Brain pericyte (primary cell): ENCODE measurements around the gene FMNL3.
A peak's percentile ranks its signal among the peaks of the same experiment; 100 is the strongest.
"Not testable (repeated sequence)": the region's sequence is repeated elsewhere in the genome, so short reads cannot be mapped to it uniquely, and the experiment has no call there.

Experiments used
- DNase-seq: peaks from one replicate; pipeline ENCODE4 v3.0.0-alpha.2; 2012; ENCODE audit warnings: low read depth, low spot score

Gene FMNL3

DNA sequence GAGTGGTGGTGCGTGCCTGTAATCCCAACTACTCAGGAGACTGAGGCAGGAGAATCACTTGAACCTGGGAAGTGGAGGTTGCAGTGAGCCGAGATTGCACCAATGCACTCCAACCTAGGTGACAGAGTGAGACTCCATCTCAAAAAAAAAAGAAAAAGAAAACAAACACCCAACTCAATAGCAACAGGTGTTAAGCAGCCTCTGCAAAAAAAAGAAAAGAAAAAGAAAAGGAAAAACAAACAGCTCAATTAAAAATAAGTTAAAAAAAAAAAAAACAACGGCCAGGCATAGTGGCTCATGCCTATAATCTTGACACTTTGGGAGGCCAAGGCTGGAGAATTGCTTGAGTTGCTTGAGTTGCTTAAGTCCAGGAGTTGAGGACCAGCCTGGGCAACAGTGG is 10.6 kb upstream of the FMNL3 start:
- DNase-seq = not testable (repeated sequence)

DNA sequence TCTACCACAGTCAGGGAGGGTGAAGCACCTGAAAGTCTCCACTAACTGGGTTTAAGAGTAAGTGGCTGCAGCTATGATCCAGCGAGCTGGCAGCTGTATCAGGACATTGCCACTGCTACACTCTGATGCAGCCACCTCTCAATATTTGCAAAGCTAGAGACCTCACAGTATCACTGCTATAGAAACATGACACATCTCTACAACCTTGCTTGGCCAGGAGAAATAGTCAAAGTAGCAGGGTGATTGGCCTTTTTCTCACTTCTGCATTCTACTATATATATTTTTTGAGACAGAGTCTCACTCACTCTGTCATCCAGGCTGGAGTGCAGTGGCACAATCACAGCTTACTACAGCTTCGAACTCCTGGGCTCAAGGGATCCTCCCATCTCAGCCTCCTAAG is 9.3 kb upstream of the FMNL3 start:
- DNase-seq = no peak

DNA sequence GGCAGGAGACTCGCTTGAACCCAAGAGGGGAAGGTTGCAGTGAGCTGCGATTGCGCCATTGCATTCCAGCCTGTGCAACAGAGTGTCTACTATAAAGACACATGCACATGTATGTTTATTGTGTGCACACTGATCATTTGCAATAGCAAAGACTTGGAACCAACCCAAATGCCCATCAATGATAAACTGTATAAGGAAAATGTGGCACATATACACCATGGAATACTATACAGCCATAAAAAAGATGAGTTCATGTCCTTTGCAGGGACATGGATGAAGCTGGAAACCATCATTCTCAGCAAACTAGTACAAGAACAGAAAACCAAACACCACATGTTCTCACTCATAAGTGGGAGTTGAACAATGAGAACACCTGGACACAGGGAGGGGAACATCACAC is 6.7 kb upstream of the FMNL3 start:
- DNase-seq = not testable (repeated sequence)

DNA sequence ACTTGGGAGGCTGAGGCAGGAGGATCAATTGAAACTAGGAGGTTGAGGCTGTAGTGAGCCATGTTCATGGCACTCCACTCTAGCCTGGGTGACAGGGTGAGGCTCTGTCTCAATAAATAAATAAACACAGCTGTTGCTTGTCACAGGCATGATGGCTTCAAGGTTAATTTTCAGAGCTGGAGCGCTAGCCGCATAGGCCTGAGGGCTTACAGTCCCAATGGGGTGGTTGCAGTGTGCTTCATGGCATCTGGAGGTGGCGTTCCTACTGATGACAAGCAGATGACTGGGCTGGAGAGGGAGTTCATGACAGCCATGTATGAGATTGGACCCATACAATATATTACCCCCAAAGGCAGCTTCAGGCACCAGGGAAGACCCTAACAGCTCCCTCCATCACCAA is 1.6 kb upstream of the FMNL3 start:
- DNase-seq = no peak

DNA sequence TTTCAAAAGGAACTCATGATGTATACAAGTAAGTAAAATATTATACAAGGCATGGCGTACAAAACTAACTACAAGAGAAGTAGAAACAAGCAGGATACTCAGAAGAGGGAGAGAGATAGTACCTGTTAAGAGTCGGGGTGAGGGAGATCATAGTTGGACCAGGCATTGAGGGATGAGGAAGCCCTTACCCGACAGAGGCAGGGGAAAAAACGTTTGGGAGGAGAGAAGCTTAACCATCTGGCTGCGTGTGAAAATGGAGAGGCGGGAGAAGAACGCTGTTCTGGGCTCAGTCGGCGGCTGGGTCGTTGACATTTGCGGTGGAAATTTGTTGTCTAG is 575 bp upstream of the FMNL3 start:
- no peak for DNase-seq

DNA sequence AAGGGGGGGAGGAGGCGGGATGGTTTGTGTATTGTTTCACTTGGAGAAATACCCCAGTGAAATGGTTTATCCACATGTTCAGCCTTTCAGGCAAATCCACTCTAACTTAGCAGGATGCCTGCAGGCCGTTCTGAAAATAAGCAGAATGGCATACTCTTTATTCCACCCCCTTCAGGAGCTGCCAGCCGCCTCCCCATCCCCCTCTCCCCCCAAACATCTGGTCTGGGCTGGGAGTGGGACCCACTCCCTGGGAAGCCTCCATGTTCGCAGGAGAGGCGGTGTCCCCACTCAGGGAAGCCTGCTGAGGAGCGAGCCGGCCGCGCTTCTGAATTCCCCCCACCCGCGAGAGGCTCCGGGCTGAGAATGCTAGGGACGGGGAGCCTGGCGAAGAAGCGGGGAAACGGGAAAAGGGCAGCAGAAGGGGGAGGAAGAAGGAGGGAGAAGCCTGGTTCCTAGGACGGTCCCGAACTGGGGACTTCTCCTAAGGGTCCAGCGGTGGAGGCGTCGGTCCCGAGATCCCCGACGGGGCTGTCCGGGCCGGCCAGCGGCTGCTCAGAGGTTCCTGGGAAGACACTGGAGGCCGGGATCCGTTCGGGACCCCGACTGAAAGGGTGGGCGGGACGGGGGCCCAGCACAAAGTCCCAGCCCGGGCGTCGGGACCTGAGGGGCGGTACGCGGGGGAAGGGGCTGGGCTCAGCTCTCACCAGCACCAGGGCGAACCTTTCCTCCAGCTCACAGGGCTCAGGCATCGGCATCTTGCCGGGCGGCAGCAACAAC is 666 bp downstream of the FMNL3 start:
- no peak for DNase-seq

DNA sequence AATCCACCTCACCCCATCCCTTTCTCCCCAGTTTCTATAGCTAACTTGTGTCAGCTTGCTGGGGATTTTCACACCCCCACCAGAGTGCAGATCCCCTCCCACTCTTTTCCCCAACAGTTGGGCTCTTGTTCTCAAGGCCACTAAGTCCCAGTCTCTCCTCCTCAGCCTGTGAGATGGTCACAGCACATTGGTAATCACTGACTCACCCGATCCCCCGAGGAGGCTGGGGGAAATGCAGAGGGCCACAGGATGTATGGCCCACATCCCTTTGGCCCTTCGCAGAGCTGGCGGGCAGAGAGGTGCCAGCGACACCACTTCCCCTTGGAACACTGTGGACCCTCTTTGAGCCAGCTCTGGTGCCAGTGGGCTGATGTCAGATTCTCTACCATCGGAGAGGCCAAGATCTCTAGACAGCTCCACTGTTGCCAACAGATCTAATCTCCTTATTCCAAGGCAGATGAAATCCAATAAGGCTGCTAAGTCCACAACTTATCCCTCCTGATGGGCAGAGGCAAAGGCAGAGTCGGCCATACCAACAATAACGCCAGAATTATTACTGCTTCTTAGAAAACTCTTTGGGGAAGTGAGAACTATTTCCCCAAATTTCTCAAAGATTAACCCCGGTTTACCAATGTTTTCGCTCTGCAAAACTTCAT is 1.6 kb downstream of the FMNL3 start:
- DNase-seq = no peak

DNA sequence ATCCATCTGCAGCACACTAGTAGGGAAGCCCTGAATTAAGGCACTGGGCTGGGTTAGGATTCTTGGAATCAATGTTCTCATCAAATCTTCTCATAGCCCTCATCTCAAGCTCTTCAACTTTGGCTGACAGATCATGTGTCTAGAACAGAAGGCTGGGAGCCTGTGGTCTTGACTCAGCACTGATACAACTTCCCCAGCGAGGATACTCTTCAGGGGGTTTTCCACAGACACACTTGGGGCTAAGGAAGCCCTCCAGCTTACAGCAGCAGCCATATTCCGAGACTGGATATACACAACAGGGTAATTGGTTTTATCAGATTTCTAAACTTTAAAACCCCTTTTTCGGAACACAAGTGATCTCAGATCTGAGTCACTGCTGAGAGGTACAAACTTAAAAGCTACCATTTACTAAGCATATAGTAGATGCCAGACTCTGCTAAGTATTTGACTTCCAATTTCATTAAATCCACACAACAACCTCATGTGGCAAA is 3.5 kb downstream of the FMNL3 start:
- peak; percentile 58 for DNase-seq

DNA sequence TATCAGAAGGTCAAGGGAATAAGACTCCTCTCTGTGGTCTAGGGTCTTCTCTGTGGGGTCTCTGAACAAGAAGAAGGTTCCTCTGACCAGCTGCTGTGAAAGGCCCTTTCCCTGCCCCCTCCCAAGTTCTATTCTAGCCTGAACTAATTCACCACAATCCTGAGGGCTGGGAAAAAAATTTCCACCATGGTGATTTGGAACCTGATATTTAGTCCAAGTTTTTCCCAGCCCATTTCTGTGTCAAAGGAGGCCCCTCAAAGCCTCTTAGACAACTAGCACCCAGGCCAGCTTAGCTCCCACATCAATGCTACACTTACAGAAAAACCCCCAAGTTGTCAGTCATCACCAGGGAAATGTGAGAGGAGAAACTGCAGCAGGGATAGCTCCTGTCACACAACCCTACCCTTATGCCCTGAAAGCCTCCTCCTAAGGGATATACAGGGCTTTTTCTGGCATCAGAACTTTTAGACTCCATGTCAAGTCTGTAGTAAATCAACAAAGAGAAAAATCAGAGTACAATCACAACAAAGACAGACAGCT is 4.5 kb downstream of the FMNL3 start:
- DNase-seq = peak; percentile 63

DNA sequence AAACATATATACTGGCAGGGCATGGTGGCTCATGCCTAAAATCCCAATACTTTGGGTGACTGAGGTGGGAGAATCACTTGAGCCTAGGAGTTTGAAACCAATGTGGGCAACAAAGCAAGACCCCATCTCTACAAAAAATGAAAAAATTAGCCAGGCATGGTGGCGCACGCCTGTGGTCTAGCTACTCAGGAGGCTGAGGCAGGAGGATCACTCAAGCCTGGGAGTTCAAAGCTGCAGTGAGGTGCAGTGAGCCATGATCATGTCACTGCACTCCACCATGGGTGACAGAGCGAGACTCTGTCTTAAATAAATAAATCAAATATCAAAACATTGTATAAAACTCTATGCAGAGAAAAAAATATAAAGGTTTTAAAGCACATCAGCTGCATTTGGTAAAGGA is 5.2 kb downstream of the FMNL3 start:
- no peak for DNase-seq

DNA sequence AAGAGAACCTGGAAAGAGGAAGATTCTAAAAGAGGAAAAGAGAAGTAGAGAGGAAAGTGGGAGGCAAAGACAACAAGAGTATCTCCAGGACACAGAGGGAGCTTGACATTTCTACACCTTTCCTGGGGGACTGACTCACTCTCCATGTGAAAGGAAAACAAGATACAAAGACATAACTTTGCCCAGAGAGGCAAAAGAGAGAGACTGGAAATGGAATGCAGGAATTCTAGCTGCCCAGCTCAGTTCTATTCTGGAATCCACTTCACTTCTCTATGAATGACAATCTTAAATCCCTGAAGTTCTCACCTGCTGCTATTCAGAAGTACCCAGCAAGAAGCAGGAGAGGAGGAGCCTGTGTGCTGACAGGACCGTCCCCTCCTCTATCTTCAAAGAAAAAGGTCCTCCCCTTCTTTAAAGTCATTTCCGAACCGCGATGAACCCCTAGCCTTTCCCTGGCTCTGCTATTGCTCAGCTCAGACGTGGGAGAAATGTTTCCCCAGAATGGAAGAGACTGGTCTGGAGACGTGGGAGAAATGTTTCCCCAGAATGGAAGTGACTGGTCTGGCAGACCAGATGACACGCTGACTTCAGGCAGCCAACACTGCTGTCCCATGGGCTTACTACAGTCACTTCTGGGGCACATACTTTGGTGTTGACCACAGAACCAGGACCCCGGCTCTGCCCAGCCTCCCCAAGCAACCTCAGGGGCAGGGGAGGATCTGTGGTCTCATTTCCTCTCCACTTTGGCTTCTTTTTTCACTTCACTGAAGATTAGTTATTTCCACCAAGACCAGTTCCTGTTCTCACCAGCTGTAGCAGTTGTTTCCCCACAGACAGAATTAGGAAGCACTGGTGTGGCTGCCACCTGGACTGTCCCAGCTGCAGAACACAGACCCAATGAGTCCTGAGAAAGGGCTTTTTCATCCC is 8.3 kb downstream of the FMNL3 start:
- no peak for DNase-seq

DNA sequence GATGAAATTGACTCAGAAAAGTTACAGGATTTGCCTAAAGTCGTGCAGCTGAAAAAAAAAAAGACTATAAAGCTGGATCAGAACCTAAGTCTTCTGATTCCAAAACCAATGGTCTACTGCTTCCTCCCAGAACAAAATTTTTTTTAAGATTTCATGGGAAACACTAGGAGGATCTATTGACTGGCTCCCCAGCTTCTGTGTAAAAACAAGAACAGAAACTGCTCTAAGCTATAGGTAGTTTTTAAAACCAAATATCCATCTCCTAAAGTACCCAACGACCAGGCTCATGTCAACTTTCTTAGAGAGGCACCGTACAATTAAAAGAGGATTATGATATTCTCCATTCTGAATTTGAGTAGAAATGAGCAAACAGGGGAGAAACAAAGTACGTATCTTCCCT is 9.4 kb downstream of the FMNL3 start:
- no peak for DNase-seq

DNA sequence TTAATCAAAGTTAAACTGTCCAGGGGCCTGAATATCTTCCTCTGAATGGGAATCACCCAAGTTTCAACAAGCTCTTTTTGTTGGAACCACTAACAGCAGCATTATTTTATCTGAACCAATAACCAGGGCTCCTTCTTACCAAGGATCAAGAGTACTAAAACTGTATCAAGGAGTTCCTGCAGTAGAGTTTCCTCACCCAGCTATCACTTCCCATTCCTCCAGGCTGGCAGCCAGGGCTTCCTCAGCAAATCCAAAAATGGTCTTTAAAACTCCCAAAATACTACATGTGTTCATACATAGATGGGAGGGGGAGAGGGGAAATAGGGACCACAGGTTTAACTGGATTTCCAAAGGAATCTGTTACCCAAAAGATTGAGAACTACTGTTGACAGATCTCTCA is 10.5 kb downstream of the FMNL3 start:
- DNase-seq = no peak

DNA sequence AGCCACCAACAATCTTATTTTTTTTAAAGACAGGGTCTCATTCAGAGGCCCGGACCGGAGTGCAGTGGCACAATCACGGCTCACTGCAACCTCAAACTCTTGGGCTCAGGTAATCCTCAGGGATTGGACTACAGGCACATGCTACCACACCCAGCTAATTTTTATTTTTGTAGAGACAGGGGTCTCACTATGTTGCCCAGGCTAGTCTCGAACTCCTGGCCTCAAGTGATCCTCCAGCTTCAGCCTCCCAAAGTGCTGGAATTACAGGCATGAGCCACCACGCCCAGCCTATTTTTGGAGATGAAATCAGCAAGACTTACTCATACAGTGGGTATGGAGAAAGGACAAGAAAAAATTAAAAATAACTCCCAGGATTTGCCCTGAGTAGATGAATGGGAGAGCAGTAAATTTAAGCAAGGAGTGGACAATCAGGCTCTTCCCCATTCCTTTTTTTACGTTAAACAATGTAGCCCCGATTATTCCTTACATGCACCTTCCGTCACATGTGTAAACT is 13.2 kb downstream of the FMNL3 start:
- DNase-seq = no peak

DNA sequence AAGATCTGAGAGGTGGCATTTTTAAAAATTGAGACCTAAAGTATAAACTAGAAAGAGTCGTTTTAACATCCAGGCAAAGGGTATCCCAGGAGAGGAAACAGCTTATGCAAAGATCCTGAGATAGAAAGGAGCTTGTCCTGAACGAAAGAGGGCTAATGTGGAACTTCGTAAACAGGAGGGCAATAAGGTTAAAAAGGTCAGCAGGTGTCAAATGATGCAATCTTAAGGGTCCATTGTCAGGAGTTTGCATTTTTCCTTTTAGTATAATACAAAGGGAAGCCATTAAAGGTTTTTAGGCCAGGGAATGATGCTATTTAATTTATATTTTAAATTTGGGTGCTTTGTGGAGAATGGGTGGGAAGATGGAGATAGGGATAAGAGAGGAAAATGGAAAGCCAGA is 14.4 kb downstream of the FMNL3 start:
- no peak for DNase-seq

DNA sequence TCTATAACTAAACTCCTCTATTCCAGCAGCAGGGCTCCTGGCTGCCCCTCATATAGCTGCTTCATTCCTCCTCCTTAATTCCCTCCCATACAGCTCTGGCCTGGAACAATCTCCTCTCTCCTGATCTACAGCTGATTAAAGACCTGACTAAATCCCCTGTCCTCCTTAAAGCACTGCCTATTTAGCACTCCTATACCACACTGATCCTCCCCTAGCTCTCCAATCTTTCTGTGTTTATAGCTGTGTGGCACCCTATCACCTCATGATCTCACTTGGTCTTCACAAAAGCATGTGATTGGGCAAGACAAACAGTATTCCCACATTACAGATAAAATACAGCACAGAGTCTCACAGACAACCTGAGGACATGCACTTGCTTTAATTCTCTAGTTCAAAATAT is 17.4 kb downstream of the FMNL3 start:
- no peak for DNase-seq

DNA sequence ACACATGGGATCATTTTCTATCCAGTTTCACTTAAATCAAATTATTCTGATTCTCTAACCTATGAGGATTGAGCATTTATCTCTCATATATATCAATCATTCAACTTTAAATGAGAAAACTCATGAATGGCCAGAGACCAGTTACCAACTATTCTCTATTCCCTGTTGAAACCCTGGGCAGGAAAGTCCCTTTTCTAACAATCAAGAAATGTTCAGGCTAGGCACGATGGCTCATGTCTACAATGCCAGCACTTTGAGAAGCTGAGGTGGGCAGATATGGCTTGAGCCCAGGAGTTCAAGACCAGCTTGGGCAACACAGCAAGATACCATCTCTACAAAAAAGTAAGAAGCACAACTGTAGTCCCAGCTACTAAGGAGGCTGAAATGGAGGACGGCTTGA is 18.0 kb downstream of the FMNL3 start:
- DNase-seq = no peak

DNA sequence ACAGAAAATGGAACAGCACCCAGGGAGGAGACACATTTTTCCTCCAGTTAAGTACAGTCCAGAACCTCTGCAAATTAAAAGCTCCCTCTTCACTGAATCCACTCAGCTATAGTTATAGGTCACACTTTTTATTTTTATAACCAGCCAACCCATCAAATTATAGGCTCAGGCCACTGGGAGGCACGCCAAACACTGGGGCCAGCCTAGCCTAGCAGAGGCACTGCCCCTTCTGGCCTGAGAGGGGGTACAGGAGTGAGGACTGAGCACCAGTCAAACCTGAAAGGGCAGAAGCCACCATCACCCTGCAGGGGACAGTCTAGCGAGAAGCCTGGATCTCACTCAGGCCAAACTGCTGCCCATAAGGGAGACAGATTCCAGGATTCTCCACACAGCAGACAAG is 19.3 kb downstream of the FMNL3 start:
- DNase-seq = no peak

DNA sequence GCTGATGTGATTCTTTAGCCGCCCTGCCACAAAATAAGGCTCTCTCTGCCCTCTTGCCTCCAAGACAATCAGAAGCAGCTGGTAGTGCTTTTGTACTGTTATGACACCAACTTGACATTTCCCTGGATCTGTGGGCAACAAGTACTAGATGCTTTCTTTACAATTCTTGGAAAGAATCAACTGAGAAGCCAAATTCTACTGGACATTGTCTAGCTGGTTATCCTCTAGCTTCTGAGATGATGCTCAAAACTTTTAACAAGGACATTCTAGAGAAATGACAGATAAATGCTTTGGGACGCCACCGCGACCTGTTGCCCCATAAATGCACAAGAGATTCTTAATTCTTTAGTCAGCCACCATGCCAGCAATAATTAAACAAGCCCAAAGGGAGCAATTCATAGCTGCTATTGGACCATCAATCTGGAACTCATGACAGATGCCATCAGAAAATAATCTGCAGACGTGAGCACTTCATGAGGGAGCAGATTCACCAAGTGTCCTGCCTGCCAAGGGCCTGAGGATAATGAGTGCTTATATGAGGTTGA is 22.8 kb downstream of the FMNL3 start:
- no peak for DNase-seq

DNA sequence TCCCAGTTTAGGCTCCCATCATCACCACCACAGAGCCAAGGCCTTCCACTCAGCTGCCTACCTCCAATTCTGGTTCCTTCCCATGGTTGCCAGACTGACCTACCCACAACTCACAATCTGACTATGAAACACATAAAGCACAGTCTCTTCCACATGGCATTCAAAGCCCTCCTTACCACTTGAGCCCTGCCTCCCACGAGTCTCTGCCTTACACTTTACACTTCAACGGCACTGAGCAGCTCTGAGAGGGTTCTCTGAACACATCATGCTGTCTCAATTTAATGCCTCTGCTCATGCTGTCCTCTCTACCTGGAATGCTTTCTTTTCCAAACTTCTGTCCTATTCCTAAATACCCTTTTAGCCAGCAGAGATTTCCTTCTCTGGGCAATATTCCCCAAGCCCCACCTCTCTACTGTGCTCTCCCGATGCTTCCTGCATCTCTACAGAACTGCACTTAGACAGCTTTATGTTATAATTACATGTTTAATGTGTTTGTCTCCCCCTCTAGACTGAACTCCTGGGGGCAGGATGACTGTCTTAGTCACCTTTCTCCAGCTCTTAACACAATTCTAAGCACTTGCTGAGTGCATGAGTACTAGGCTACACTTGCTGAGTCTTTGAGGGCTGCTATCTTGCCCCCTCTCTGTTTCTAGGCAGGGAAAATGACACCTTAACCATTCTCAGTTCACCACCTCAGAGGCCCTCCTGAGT is 23.5 kb downstream of the FMNL3 start:
- no peak for DNase-seq

DNA sequence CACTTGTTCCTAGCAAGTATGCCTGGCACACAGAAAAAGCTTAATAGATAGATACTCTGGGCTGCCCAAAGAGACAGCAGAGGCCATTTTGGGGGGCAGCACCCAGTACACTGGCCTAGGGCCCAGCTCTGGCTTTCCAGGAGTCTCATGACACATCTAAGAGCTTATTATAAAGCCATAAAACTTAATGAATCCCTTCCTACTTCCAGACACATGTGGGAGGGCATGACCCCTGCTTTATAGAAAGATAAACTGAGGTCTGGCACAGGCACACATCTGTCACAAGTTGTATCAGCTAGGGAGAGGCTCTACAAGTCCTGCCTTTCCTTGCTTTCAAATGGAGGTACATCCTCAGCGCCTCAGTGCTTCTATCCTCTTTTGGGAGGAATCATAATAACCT is 27.1 kb downstream of the FMNL3 start:
- DNase-seq = no peak
